Hepatocyte (in vitro differentiated cells): Measurements from ENCODE around the gene SUCLG2.

Experiments
- CTCF ChIP-seq: fragments of 200-600 bp; sonication (generic); IDR thresholded peaks from 2 replicates; pipeline ENCODE4 v1.5.1; 2016; ENCODE audit warnings: antibody characterized with exemption, mild to moderate bottlenecking; ENCODE audit not compliant: poor library complexity
- EZH2 ChIP-seq: fragments of 200-600 bp; sonication (generic); IDR thresholded peaks from 2 replicates; pipeline ENCODE4 v1.6.1; 2016; ENCODE audit warnings: antibody characterized with exemption, mild to moderate bottlenecking, borderline replicate concordance

DNA sequence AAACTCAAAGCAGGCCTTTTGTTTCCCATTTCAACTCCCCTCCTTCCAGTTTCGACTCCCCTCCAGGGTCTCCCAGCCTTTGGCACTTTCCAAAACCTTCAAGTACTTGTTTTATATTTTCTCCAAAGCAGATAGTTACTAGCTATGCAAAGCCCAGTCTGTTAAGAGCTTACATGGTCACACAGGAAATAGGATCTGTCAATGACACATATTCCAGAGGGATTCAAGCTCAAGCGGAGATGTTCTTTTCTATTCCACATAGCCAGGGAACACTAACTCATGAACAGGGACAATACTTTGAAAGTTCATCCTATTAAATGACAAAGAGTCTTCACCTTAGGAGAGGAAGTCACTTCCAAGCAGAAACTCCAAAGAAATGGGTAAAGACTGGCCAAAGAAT is 18.6 kb downstream of the SUCLG2 start:
- TF ChIP-seq CTCF (no peak), EZH2 (no peak)
